ENCODE results near the gene RNF222. TPM values are rescaled to one million over a fixed set of nuclear protein-coding genes. Genes with fewer than 3 reads are reported as not detected.

The RNF222 gene
- total and polyA plus RNA-seq, 4 donors: not detected

DNA sequence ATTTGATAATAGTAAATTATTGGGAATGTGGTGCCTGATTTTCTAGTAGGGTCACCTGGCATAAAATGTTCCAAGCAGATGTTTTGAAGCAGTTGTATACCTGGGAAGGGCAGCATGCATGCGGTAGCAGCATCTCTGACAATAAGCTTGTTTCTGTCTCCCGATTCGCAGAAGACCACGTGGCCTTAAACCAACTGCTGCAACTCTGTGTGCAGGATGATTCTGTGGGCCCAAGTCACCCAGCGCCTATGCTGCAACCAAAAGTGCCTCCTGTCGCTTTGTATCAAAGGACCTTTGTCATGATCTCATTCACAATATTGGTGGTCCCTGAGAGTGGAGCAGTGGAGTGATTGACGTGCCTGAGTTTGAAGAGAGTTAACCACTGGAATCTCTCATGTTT, 46.1 kb upstream of the RNF222 start:
- ATAC-seq (ENCODE audit: insufficient read depth, low FRiP score): no peak
- Histone ChIP-seq H3K9ac (ENCODE audit: insufficient read depth in 1 of 2, low read length in 2 of 2) (no peak overlapping the region), H3K4me1 (ENCODE audit: control insufficient read depth in 5 of 5, insufficient read depth in 5 of 5, low read length in 5 of 5) (peaks cover 0 to 12% (median 0%) of the 10 kb centered on the region in 5 donors), H3K4me3 (no peak overlapping the region), H3K36me3 (ENCODE audit: control insufficient read depth in 4 of 4, insufficient read depth in 4 of 4, low read length in 4 of 4) (peaks cover 6 to 26% (median 16%) of the 10 kb centered on the region in 4 donors), H3K27ac (ENCODE audit: low read depth in 1 of 2, low read length in 1 of 2) (no peak overlapping the region), H3K9me3 (ENCODE audit: control insufficient read depth in 4 of 4, insufficient read depth in 3 of 4, low read length in 3 of 4) (no peaks in the 10 kb centered on the region), H3K27me3 (ENCODE audit: control insufficient read depth in 3 of 3, insufficient read depth in 3 of 3, low read length in 2 of 3) (no peaks in the 10 kb centered on the region)
- no peak for DNase-seq
- TF ChIP-seq, protein P1, sequence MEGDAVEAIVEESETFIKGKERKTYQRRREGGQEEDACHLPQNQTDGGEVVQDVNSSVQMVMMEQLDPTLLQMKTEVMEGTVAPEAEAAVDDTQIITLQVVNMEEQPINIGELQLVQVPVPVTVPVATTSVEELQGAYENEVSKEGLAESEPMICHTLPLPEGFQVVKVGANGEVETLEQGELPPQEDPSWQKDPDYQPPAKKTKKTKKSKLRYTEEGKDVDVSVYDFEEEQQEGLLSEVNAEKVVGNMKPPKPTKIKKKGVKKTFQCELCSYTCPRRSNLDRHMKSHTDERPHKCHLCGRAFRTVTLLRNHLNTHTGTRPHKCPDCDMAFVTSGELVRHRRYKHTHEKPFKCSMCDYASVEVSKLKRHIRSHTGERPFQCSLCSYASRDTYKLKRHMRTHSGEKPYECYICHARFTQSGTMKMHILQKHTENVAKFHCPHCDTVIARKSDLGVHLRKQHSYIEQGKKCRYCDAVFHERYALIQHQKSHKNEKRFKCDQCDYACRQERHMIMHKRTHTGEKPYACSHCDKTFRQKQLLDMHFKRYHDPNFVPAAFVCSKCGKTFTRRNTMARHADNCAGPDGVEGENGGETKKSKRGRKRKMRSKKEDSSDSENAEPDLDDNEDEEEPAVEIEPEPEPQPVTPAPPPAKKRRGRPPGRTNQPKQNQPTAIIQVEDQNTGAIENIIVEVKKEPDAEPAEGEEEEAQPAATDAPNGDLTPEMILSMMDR (IDR thresholded peaks at IDR 0.05; ENCODE audit: control extremely low read depth, extremely low read depth): no peak
- 80 to 84% methylated on average over 7 of the region's 7 CpGs for WGBS, 2 donors

DNA sequence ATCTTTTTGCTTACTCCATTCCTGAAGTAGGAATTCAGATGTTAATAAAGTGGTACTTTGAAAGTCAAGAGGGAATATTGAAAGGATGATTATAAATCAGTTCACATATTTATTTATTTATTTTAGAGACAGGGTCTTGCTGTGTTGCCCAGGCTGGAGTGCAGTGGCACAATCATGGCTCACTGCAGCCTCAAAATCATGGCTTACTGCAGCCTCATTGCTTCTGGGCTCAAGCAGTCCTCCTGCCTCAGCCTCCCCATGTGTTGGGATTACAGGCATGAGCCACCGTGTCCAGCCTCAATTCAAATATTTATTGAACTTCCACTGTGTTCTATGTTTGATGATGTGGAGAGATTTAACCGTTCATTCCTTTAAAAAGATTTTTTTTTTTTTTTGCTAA, 44.7 kb upstream of the RNF222 start:
- Histone ChIP-seq H3K9me3 (ENCODE audit: control insufficient read depth in 4 of 4, insufficient read depth in 3 of 4, low read length in 3 of 4) (no peaks in the 10 kb centered on the region), H3K9ac (ENCODE audit: insufficient read depth in 1 of 2, low read length in 2 of 2) (no peak overlapping the region), H3K4me3 (no peak overlapping the region), H3K4me1 (ENCODE audit: control insufficient read depth in 5 of 5, insufficient read depth in 5 of 5, low read length in 5 of 5) (peaks cover 0 to 10% (median 3%) of the 10 kb centered on the region in 5 donors), H3K36me3 (ENCODE audit: control insufficient read depth in 4 of 4, insufficient read depth in 4 of 4, low read length in 4 of 4) (peaks cover 6 to 19% (median 10%) of the 10 kb centered on the region in 4 donors), H3K27me3 (ENCODE audit: control insufficient read depth in 3 of 3, insufficient read depth in 3 of 3, low read length in 2 of 3) (no peaks in the 10 kb centered on the region), H3K27ac (ENCODE audit: low read depth in 1 of 2, low read length in 1 of 2) (no peak overlapping the region)
- WGBS, 2 donors: 95 to 100% methylated on average over 2 of the region's 2 CpGs
- TF ChIP-seq, protein P1 (IDR thresholded peaks at IDR 0.05; ENCODE audit: control extremely low read depth, extremely low read depth): no peak
- DNase-seq (no peak), ATAC-seq (ENCODE audit: insufficient read depth, low FRiP score) (no peak)

DNA sequence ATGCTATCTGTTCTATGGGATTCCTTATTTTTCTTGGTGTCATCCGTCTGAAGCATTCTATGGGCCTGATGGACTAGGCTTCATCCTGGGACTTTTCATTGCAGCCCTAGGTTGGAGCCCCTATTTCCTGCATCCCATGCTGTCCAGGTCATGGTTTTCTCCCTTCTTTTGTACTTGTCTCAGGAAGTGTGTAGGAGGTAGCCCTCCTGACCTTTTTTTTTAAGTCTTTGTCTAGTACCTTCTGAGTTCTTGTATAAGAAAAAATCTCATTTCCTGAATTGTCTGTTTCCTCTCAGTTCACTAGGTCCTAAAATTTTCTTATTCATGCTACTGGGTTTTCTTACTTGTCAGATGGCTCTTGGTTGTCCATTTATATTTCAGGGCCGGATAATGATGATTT, 44.1 kb upstream of the RNF222 start:
- H3K27ac ChIP-seq (ENCODE audit: low read depth in 1 of 2, low read length in 1 of 2): no peak overlapping the region
- TF ChIP-seq, protein P1 (IDR thresholded peaks at IDR 0.05; ENCODE audit: control extremely low read depth, extremely low read depth): no peak
- DNase-seq: no peak
- peaks cover 5 to 17% (median 10%) of the 10 kb centered on the region in 4 donors for H3K36me3 ChIP-seq (ENCODE audit: control insufficient read depth in 4 of 4, insufficient read depth in 4 of 4, low read length in 4 of 4)
- no peak overlapping the region for H3K4me3 ChIP-seq
- H3K27me3 ChIP-seq (ENCODE audit: control insufficient read depth in 3 of 3, insufficient read depth in 3 of 3, low read length in 2 of 3): no peaks in the 10 kb centered on the region
- H3K9ac ChIP-seq (ENCODE audit: insufficient read depth in 1 of 2, low read length in 2 of 2): no peak overlapping the region
- no peak for ATAC-seq (ENCODE audit: insufficient read depth, low FRiP score)
- WGBS, 2 donors: 83 to 86% methylated on average over 2 of the region's 2 CpGs
- H3K9me3 ChIP-seq (ENCODE audit: control insufficient read depth in 4 of 4, insufficient read depth in 3 of 4, low read length in 3 of 4): no peaks in the 10 kb centered on the region
- peaks cover 0 to 10% (median 3%) of the 10 kb centered on the region in 5 donors for H3K4me1 ChIP-seq (ENCODE audit: control insufficient read depth in 5 of 5, insufficient read depth in 5 of 5, low read length in 5 of 5)

DNA sequence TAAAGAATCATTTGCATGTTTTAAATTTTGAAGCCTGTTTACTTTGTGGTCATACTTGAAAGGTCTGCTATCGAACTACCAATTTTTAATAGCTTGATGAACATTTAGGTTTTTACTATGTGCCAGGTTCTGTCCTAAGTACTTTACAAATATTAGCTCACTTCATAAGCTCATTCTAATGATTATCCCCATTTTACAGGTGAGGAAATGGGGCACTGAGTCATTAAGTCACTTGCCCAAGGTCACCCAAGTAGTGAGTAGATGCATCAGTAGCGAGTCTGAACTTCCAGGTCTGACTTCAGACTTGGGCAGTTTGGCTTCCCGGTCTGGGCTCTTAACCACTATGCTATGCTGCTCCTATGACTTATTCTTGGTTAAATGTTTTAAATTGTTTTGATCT, 42.1 kb upstream of the RNF222 start:
- DNase-seq (no peak), ATAC-seq (ENCODE audit: insufficient read depth, low FRiP score) (no peak)
- no peak overlapping the region for H3K9ac ChIP-seq (ENCODE audit: insufficient read depth in 1 of 2, low read length in 2 of 2)
- no peaks in the 10 kb centered on the region for H3K9me3 ChIP-seq (ENCODE audit: control insufficient read depth in 4 of 4, insufficient read depth in 3 of 4, low read length in 3 of 4)
- H3K4me1 ChIP-seq (ENCODE audit: control insufficient read depth in 5 of 5, insufficient read depth in 5 of 5, low read length in 5 of 5): peaks cover 0 to 15% (median 5%) of the 10 kb centered on the region in 5 donors
- TF ChIP-seq, protein P1 (IDR thresholded peaks at IDR 0.05; ENCODE audit: control extremely low read depth, extremely low read depth): no peak
- no peak overlapping the region for H3K4me3 ChIP-seq
- H3K36me3 ChIP-seq (ENCODE audit: control insufficient read depth in 4 of 4, insufficient read depth in 4 of 4, low read length in 4 of 4): peaks cover 0 to 11% (median 8%) of the 10 kb centered on the region in 4 donors
- no peaks in the 10 kb centered on the region for H3K27me3 ChIP-seq (ENCODE audit: control insufficient read depth in 3 of 3, insufficient read depth in 3 of 3, low read length in 2 of 3)
- 90 to 94% methylated on average over 3 of the region's 3 CpGs for WGBS, 2 donors
- H3K27ac ChIP-seq (ENCODE audit: low read depth in 1 of 2, low read length in 1 of 2): no peak overlapping the region

All from lung (tissue), 12 donors.